Measurements from ENCODE around the gene ENDOU. TPM values are rescaled to one million over a fixed set of nuclear protein-coding genes. Genes with fewer than 3 reads are reported as not detected.

Gene ENDOU
- total RNA-seq, 1 experiment from 2014 or later: not detected

GRCh38 chr12:47717443-47718193, 7.7 kb downstream of the ENDOU start:
- peak; percentile 80 for ATAC-seq
- ChIA-PET POLR2A (no interaction called here), CTCF (interaction anchor here (0.9 kb wide), 1 partner anchor 121 kb away, joined by 4 read pairs; no protein-coding TSS in a partner anchor)
- Histone ChIP-seq H3K27ac (ENCODE audit: low read length) (no peak overlapping the region), H3K27me3 (ENCODE audit: control insufficient read depth, insufficient read depth, low read length) (no peaks in the 10 kb centered on the region), H3K4me3 (ENCODE audit: low read depth in 2 of 2, low read length in 2 of 2) (no peak overlapping the region), H3K36me3 (ENCODE audit: control insufficient read depth, insufficient read depth, low read length) (no peaks in the 10 kb centered on the region), H3K9me3 (ENCODE audit: control insufficient read depth, insufficient read depth, low read depth, low read length) (no peaks in the 10 kb centered on the region), H3K4me1 (ENCODE audit: control insufficient read depth, insufficient read depth, low read length) (peaks cover 3% of the 10 kb centered on the region; the same call in 1 of the 2 replicates)
- TF ChIP-seq POLR2AphosphoS5 (IDR thresholded peaks at IDR 0.05; ENCODE audit: low read depth, low read length) (no peak), CTCF (IDR thresholded peaks at IDR 0.05) (peak; percentile 79)
- DNase-seq (ENCODE audit: low read depth, low spot score): no peak
- intact Hi-C loops (cut with micrococcal nuclease; ENCODE audit: unreplicated experiment) (loop anchor here (10.0 kb wide), 1 partner anchor 117 kb away; no protein-coding TSS in a partner anchor), in situ Hi-C loops (cut with HindIII; ENCODE audit: low pct_unique_long_range_greater_than_20kb, low sequenced_read_pairs) (no loop called here)
- BruUV-seq (replicated peaks): no TSS peak

GRCh38 chr12:47717046-47717442, 8.2 kb downstream of the ENDOU start:
- POLR2A ChIA-PET: no interaction called here
- ATAC-seq: no peak
- peaks cover 3% of the 10 kb centered on the region; the same call in 1 of the 2 replicates for H3K4me1 ChIP-seq (ENCODE audit: control insufficient read depth, insufficient read depth, low read length)
- CTCF ChIA-PET: interaction anchor here (0.9 kb wide), 1 partner anchor 122 kb away, joined by 4 read pairs; no protein-coding TSS in a partner anchor
- BruUV-seq (replicated peaks): no TSS peak
- H3K27ac ChIP-seq (ENCODE audit: low read length): no peak overlapping the region
- in situ Hi-C loops (cut with HindIII; ENCODE audit: low pct_unique_long_range_greater_than_20kb, low sequenced_read_pairs): no loop called here
- H3K9me3 ChIP-seq (ENCODE audit: control insufficient read depth, insufficient read depth, low read depth, low read length): no peaks in the 10 kb centered on the region
- TF ChIP-seq POLR2AphosphoS5 (IDR thresholded peaks at IDR 0.05; ENCODE audit: low read depth, low read length) (no peak), TCF7L2 (IDR thresholded peaks at IDR 0.05; ENCODE audit: low read depth, low read length) (no peak), CTCF (IDR thresholded peaks at IDR 0.05) (no peak), SIN3A (IDR thresholded peaks at IDR 0.05; ENCODE audit: borderline replicate concordance, insufficient read depth, low read depth, low read length) (no peak)
- TF ChIP-seq, protein P1, sequence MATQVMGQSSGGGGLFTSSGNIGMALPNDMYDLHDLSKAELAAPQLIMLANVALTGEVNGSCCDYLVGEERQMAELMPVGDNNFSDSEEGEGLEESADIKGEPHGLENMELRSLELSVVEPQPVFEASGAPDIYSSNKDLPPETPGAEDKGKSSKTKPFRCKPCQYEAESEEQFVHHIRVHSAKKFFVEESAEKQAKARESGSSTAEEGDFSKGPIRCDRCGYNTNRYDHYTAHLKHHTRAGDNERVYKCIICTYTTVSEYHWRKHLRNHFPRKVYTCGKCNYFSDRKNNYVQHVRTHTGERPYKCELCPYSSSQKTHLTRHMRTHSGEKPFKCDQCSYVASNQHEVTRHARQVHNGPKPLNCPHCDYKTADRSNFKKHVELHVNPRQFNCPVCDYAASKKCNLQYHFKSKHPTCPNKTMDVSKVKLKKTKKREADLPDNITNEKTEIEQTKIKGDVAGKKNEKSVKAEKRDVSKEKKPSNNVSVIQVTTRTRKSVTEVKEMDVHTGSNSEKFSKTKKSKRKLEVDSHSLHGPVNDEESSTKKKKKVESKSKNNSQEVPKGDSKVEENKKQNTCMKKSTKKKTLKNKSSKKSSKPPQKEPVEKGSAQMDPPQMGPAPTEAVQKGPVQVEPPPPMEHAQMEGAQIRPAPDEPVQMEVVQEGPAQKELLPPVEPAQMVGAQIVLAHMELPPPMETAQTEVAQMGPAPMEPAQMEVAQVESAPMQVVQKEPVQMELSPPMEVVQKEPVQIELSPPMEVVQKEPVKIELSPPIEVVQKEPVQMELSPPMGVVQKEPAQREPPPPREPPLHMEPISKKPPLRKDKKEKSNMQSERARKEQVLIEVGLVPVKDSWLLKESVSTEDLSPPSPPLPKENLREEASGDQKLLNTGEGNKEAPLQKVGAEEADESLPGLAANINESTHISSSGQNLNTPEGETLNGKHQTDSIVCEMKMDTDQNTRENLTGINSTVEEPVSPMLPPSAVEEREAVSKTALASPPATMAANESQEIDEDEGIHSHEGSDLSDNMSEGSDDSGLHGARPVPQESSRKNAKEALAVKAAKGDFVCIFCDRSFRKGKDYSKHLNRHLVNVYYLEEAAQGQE (IDR thresholded peaks at IDR 0.05; ENCODE audit: insufficient read depth in 1 of 2, low read depth in 2 of 2, low read length in 1 of 2): no peak
- no peaks in the 10 kb centered on the region for H3K27me3 ChIP-seq (ENCODE audit: control insufficient read depth, insufficient read depth, low read length)
- no peaks in the 10 kb centered on the region for H3K36me3 ChIP-seq (ENCODE audit: control insufficient read depth, insufficient read depth, low read length)
- DNase-seq (ENCODE audit: low read depth, low spot score): no peak
- intact Hi-C loops (cut with micrococcal nuclease; ENCODE audit: unreplicated experiment): loop anchor here (10.0 kb wide), 1 partner anchor 118 kb away; no protein-coding TSS in a partner anchor
- no peak overlapping the region for H3K4me3 ChIP-seq (ENCODE audit: low read depth in 2 of 2, low read length in 2 of 2)
